DMS79 treated with DMSO at 0.1 percent for 48 hours (cell line): Measurements from ENCODE around the gene DGLUCY.
"Not testable (repeated sequence)": the region's sequence is repeated elsewhere in the genome, so short reads cannot be mapped to it uniquely, and the experiment has no call there.

Source experiments
- DNase-seq: peaks from one replicate; lab custom pipeline; 2025; lab: John Stamatoyannopoulos, UW

Gene DGLUCY

DNA sequence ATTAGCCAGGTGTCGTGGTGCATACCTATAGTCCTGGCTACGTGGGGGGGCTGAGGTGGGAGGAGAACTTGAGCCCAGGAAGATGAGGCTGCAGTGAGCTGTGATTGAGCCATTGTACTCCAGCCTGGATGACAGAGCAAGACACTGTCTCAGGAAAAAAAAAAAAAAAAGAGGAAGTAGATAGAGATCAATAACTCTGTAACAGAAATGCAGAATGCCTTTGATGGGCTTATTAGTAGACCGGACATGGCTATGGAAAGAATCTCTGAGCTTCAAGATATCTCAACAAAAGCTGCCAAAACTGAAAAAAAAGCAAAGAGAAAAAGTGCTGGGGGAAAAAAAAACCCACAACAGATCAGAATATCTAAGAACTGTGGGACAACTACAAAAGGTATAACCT is 93.1 kb downstream of the DGLUCY start:
- no peak for DNase-seq

- DNase-seq, result no peak
Observed at GRCh38 chr14:91211017-91211416, 97.1 kb downstream of the DGLUCY start.

GRCh38 chr14:91214306-91214705 is 100.4 kb downstream of the DGLUCY start:
- DNase-seq, result no peak

DNA sequence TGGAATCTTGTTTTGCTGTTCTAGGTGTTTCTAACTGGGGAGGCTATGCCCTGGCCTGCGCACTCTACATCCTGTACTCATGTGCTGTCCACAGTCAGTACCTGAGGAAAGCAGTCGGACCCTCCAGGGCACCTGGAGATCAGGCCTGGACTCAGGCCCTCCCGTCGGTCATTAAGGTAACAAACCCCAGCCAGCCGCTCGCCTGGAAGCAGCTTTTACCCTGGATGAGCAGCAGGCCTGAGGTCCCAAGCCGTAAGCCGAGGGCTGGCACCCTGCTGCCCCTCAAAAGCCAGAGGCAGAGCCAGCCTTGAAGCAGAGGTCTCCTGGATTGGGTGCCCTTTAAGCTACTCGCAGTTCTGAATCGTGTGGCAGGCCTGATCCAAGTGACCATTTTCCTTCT is 101.5 kb downstream of the DGLUCY start:
- no peak for DNase-seq

DNA sequence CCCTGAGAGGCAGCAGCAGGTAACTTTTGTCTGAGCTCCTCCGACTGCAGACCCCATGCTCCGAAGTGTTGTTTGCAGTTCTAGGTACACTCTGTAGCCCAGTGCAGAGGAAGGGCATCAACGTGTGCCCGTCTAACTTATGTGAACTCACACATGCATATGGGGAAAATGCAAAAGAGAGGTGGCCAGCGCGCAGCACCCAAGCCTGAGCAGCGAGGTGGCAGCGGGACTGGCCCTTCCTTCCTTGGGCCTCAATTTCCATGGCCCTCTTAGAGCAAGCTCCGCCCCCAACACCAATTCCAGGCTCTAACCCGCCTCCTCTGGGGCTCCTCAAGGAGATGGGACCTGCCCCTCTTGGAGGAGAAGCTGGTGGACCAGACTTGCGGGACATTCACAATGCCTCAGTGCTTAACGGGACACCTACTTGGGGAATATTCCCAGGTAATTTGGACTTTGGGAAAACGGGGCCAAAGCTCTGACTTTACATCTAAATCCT is 102.9 kb downstream of the DGLUCY start:
- no peak for DNase-seq

DNA sequence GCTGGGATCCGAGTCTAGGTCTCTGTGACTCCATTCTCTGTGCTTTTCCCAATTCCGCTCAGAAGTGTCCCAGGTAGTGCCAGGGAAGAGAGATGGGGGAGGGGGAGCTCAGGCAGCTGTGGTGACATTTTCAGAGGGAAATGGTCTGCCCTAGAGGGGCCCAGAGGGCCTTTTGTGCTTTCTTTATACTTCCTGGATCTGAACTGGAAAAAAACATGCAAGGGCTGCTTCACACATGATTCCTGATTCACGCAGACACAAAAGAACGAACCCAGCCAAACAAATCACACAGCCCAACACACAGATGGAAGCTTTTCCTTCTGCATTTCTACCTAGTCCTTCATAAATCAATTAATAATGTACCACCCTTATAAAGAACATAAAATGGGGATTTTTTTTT is 104.1 kb downstream of the DGLUCY start:
- DNase-seq, result no peak

GRCh38 chr14:91219517-91220389 is 105.9 kb downstream of the DGLUCY start:
- DNase-seq, result peak; percentile 78

GRCh38 chr14:91220581-91221000 is 106.7 kb downstream of the DGLUCY start:
- DNase-seq, result peak; percentile 82

DNA sequence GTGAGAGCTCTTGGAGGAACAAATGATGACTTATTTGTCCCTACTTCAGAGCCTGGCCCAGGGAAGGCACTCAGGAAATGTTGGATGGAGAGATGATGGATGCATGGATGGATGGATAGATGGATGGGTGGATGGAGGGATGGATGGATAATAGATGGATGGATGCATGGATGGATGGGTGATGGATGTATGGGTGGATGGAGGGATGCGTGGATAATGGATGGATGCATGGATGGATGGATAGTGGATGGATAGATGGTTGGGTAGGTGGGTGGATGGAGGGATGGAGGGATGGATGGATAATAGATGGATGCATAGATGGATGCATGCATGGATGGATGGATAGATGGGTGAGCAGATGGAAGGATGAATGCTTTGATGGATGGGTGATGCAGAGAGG is 107.4 kb downstream of the DGLUCY start:
- no peak for DNase-seq

DNA sequence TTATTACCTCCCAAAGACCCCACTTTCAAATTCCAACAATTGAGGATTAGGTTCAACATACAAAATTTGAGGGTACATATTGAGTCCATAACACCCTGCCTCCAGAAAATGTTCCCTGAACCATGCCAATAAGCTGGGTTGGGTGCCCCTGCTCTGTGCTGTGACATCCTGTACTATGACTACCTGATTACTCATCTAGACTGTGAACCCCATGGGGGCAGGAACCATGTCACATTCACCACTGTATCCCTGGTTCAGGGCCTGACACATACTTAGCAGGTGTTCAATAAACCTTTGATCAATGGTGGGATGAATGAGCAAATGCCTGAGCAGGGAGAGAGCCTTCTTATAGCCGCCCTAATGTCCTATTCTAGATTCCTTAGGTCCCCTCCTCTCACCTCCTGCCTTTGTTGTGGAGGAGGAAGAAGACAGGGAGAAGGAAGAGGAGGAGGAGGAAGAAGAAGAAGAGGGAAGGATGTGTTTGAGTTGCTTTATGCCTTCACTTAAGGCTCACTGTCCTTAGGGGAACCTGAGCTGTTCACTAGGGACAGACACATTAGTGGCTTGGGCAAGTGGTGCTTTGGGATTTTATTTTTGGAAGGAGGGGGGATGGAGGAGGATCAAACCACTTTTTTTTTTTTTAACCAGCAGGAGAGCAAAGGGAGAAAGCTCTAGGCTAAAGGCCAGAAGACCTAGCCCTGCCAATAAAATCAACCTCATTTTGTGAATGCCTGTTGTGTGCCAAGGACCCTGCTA is 109.3 kb downstream of the DGLUCY start:
- DNase-seq, result peak; percentile 94

- DNase-seq, result peak; percentile 100
Observed at GRCh38 chr14:91225025-91225424, 111.2 kb downstream of the DGLUCY start.

- not testable (repeated sequence) for DNase-seq
Observed at GRCh38 chr14:91226360-91226759, 112.5 kb downstream of the DGLUCY start.

GRCh38 chr14:91227183-91227628 is 113.3 kb downstream of the DGLUCY start:
- DNase-seq, result no peak

- DNase-seq, result no peak
Observed at GRCh38 chr14:91228112-91229004, 114.5 kb downstream of the DGLUCY start.

GRCh38 chr14:91229005-91229382 is 115.1 kb downstream of the DGLUCY start:
- DNase-seq, result no peak

DNA sequence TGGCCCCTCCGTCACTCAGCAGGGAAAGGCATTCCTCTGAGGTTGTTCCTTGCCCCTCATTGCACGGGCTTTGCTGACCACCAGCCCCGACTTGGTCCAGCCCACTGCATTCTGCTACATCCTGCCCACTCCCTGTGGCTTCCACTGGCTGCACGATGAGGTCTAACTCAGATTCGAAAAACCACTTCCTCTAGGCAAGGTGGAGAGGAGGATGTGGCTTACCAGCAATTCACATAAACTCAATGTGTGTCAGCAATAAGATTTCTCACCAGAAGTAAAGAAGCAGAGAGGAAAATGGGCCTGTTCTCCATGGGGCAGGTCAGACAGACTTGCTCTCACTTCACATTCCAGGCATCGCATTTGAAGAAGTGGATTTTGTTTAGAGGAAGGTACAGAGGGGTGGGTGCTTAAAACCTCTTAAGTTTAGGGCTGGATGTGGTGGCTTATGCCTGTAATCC is 115.9 kb downstream of the DGLUCY start:
- DNase-seq, result no peak

DNA sequence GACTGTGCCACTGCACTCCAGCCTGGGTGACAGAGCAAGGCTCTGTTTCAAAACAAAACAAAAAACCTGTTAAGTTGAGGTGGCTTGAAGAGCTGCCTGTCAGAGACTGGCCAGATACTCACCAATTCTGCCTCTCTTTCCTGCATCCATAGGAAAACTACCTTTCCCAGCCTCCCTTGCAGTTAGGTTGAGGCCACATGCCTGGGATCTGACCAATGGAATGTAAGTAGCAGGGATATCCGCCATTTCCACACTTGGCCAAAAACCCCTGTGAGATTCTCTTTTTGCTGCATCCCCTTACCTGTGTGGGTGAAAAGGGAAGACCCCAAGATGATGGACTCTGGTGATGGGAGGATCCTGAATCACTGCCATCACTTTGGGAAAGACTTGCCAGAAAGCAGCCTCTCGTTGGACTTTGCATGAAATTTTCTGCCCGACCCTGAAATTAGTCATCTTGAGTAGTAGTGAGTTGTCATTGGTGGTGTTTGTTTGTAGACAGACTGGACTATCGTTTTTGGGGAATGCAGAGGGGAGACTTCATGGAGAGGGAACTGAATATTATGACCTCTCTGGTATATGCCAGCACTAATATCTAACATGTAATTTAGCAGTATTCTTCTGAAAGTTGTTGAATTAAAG is 116.6 kb downstream of the DGLUCY start:
- DNase-seq, result no peak

GRCh38 chr14:91231446-91231845 is 117.6 kb downstream of the DGLUCY start:
- no peak for DNase-seq

GRCh38 chr14:91232052-91232451 is 118.2 kb downstream of the DGLUCY start:
- DNase-seq, result peak; percentile 98

GRCh38 chr14:91232603-91233002 is 118.7 kb downstream of the DGLUCY start:
- DNase-seq, result no peak
